ENCODE data around the gene PEAK1.

- TF ChIP-seq MEIS1 (CRISPR knock-in tag; IDR thresholded peaks at IDR 0.05; ENCODE audit: borderline replicate concordance) = no peak
- TF ChIP-seq PATZ1 (tag by site-specific recombination; IDR thresholded peaks at IDR 0.05) = no peak
- no peak for TF ChIP-seq CTCF (tag by site-specific recombination; IDR thresholded peaks at IDR 0.05)
- no peak for TF ChIP-seq AEBP2 (tag by site-specific recombination; IDR thresholded peaks at IDR 0.05; ENCODE audit: borderline replicate concordance)
- no peak for TF ChIP-seq MZF1 (tag by site-specific recombination; IDR thresholded peaks at IDR 0.05; ENCODE audit: borderline replicate concordance)
Measured at GRCh38 chr15:77457191-77457904, 37.4 kb upstream of the PEAK1 start.

Measured in HEK293 (cell line).